Gastrocnemius medialis (tissue), 4 donors: ENCODE data around the gene HIGD2B. TPM values are rescaled to one million over a fixed set of nuclear protein-coding genes. Genes with fewer than 3 reads are reported as not detected.
"Not testable (repeated sequence)": the region's sequence is repeated elsewhere in the genome, so short reads cannot be mapped to it uniquely, and the experiment has no call there.

Source experiments
- ATAC-seq, 2 donors: fragments of 150-250 bp; one replicate each; pipeline ENCODE4 v1.9.1; 2016
- DNase-seq, 2 donors: peaks; one replicate each; pipeline ENCODE4 v3.0.0-alpha.2; 2019
- H3K27ac ChIP-seq, 4 donors: fragments of 200-600 bp; sonication (generic); 1 replicate in 1 of 4; 2 replicates in 3 of 4; pipeline ENCODE4 v1.5.1; 2016 to 2018; ENCODE audit warnings: mild to moderate bottlenecking in 2 of 4, moderate library complexity in 1 of 4
- H3K27me3 ChIP-seq, 3 donors: fragments of 200-600 bp; sonication (generic) in 2 of 3; 1 replicate in 1 of 3; 2 replicates in 2 of 3; pipeline versions ENCODE4 v1.5.1 to v1.6.0; 2016 to 2019; ENCODE audit warnings: mild to moderate bottlenecking in 1 of 3, moderate library complexity in 1 of 3
- H3K36me3 ChIP-seq, 2 donors: fragments of 200-600 bp; sonication (generic) in 1 of 2; one replicate each; pipeline ENCODE4 v1.5.1; 2017 to 2018
- H3K4me1 ChIP-seq, 2 donors: fragments of 200-600 bp; sonication (generic) in 1 of 2; one replicate each; pipeline ENCODE4 v1.5.1; 2016 to 2017; ENCODE audit warnings: mild to moderate bottlenecking in 2 of 2
- H3K4me3 ChIP-seq, 4 donors: fragments of 200-600 bp; sonication (generic) in 3 of 4; 1 replicate in 1 of 4; 2 replicates in 3 of 4; pipeline ENCODE4 v1.5.1; 2016 to 2019; ENCODE audit warnings: mild to moderate bottlenecking in 2 of 4
- H3K9me3 ChIP-seq, 3 donors: fragments of 200-600 bp; sonication (generic) in 2 of 3; 1 replicate in 1 of 3; 2 replicates in 2 of 3; pipeline ENCODE4 v1.5.1; 2016 to 2019
- POLR2A ChIP-seq, 2 donors: fragments of 450-650 bp; IDR thresholded peaks; one replicate each; pipeline ENCODE4 v1.6.1; 2017; ENCODE audit warnings: antibody characterized with exemption in 2 of 2, mild to moderate bottlenecking in 2 of 2, moderate library complexity in 2 of 2
- in situ Hi-C, 4 donors: fragments of 200-750 bp; cut with MboI; loops; one replicate each; pipeline versions ENCODE4 v1.15.0 to v1.8.0; 2017; ENCODE audit warnings: low sequenced_read_pairs in 4 of 4
- intact Hi-C: fragments of 100-400 bp; cut with DNase I; formaldehyde crosslinking; loops from one replicate; pipeline ENCODE4 v1.15.1; 2023; ENCODE audit warnings: low total_unique reads
- total RNA-seq, 4 donors: library from RNA; depleted of rRNA; stranded (reverse); fragments of >200 nt; gene quantifications; one replicate each; pipeline versions ENCODE4 v1.1.0 to v1.2.3, GENCODE V29; 2016
- TF ChIP-seq, protein P1 (sequence below), 5 experiments: fragments of 450-650 bp in 3 of 5; fragments of 200-600 bp in 2 of 5; sonication (generic) in 2 of 5; IDR thresholded peaks in 4 of 5; conservative IDR thresholded peaks in 1 of 5; 1 replicate in 4 of 5; 2 replicates in 1 of 5; pipeline ENCODE4 v1.5.1; 2016 to 2019; ENCODE audit warnings: antibody characterized with exemption in 5 of 5, mild to moderate bottlenecking in 3 of 5, moderate library complexity in 3 of 5

HIGD2B gene
- total RNA-seq, 4 donors from 2014 or later, result not detected

DNA sequence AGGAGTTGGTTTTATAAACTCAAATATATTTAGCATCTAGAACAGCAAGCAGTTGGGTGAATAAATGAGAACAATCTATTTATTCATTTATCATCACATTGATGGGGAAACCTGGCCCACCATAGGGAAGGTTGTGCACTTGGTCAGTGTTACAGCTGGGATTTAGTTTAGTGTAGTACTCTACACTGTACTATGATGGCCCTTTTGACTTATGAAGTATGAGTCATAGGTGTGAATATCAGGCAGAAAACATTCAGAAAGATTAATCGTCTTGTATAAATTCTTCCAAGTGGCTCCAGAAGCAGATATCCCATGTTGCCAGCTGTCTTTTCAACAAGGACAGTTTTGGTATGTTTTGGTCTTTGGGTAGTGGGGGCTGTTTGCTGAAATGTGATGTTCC lies 38.0 kb upstream of the HIGD2B start:
- DNase-seq (no peak), ATAC-seq (no peak)
- Histone ChIP-seq H3K27ac (no peak overlapping the region), H3K4me3 (no peak overlapping the region), H3K27me3 (no peaks in the 10 kb centered on the region), H3K4me1 (peaks cover 4 to 9% of the 10 kb centered on the region in 2 donors), H3K36me3 (peaks cover 0 to 15% of the 10 kb centered on the region in 2 donors), H3K9me3 (no peaks in the 10 kb centered on the region)
- TF ChIP-seq, protein P1, sequence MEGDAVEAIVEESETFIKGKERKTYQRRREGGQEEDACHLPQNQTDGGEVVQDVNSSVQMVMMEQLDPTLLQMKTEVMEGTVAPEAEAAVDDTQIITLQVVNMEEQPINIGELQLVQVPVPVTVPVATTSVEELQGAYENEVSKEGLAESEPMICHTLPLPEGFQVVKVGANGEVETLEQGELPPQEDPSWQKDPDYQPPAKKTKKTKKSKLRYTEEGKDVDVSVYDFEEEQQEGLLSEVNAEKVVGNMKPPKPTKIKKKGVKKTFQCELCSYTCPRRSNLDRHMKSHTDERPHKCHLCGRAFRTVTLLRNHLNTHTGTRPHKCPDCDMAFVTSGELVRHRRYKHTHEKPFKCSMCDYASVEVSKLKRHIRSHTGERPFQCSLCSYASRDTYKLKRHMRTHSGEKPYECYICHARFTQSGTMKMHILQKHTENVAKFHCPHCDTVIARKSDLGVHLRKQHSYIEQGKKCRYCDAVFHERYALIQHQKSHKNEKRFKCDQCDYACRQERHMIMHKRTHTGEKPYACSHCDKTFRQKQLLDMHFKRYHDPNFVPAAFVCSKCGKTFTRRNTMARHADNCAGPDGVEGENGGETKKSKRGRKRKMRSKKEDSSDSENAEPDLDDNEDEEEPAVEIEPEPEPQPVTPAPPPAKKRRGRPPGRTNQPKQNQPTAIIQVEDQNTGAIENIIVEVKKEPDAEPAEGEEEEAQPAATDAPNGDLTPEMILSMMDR (IDR thresholded peaks at IDR 0.05 in 4 of 5, conservative IDR thresholded peaks at IDR 0.05 in 1 of 5), result no peak
- no peak for TF ChIP-seq POLR2A (IDR thresholded peaks at IDR 0.05)
- intact Hi-C loops, result loop anchor here (5.0 kb wide), 2 partner anchors 73 to 358 kb away; no protein-coding TSS in a partner anchor
- in situ Hi-C loops, result no loop called here

DNA sequence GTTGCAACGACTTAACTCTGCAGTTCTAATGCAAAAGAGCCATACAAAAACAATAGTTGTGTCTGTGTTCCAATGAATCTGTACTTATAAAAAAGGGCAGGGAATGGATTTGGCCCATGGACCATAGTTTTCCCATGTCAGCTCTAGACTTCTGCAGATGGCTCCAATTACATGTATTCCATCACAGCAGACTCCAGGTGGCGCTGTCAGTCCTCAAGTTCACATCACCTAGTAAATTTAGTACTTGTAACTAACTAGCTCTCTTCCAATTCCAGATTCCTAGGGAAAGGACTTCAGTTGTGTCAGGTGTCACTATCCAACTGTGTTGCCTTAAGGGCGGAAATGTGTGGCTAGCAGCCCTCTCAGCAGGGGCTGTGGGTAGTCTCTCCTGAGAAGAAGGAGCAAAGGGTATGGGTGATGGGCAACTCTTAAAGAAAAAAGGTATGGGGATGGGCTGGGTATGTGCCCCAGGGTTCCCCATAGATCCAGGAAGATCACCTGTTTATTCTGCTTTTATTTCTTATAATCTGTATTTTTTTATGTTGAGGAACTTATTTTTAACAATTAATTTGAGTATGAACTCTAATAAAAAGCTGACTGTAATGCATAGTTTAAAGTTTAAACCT lies 36.2 kb upstream of the HIGD2B start:
- peaks cover 0 to 20% of the 10 kb centered on the region in 2 donors for H3K36me3 ChIP-seq
- no peak overlapping the region for H3K4me3 ChIP-seq
- ATAC-seq, result peak in 1 of 2 donors; percentile 76
- no peak overlapping the region for H3K27ac ChIP-seq
- no peaks in the 10 kb centered on the region for H3K27me3 ChIP-seq
- intact Hi-C loops, result loop anchor here (2.0 to 5.0 kb wide), 3 partner anchors 61 to 360 kb away; partner anchors contain the start of gene ADPGK
- in situ Hi-C loops, result no loop called here
- TF ChIP-seq, protein P1 (IDR thresholded peaks at IDR 0.05 in 4 of 5, conservative IDR thresholded peaks at IDR 0.05 in 1 of 5), result peak; percentile 56 to 74 (median 58)
- no peak for TF ChIP-seq POLR2A (IDR thresholded peaks at IDR 0.05)
- peaks cover 4 to 9% of the 10 kb centered on the region in 2 donors for H3K4me1 ChIP-seq
- peak; percentile 2 to 66 for DNase-seq
- no peaks in the 10 kb centered on the region for H3K9me3 ChIP-seq

DNA sequence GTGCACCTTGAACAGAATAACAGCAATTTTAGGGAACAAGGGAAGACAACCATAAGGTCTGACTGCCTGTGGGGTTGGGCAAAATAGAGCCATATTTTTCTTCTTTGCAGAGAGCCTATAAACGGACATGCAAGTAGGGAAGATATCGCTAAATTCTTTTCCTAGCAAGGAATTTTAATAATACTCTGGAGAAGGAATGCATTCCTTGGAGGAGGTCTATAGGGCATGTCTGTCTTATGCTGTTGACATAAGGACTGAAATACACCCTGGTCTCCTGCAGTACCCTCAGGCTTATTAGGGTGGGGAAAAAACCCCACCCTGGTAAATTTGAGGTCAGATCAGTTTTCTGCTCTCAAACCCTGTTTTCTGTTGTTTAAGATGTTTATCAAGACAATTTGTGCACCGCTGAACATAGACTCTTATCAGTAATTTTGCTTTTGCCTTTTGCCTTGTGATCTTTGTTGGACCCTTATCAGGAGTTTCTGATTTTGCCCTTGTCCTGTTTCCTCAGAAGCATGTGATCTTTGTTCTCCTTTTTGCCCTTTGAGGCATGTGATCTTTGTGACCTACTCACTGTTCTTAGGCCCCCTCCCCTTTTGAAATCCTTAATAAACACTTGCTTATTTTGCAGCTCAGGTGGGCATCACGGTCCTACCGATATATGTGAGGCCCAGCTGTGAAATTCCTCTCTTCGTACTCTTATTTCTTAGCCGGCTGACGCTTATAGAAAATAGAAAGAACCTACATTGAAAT lies 22.7 kb upstream of the HIGD2B start:
- H3K9me3 ChIP-seq, DNase-seq, ATAC-seq, H3K4me3 ChIP-seq, H3K4me1 ChIP-seq, H3K27ac ChIP-seq, H3K27me3 ChIP-seq, intact Hi-C loops: not testable (repeated sequence)
- peaks cover 0 to 22% of the 10 kb centered on the region in 2 donors for H3K36me3 ChIP-seq
- in situ Hi-C loops, result loop anchor here in 1 of 4 donors (10.0 kb wide), 1 partner anchor 114 kb away; no protein-coding TSS in a partner anchor

DNA sequence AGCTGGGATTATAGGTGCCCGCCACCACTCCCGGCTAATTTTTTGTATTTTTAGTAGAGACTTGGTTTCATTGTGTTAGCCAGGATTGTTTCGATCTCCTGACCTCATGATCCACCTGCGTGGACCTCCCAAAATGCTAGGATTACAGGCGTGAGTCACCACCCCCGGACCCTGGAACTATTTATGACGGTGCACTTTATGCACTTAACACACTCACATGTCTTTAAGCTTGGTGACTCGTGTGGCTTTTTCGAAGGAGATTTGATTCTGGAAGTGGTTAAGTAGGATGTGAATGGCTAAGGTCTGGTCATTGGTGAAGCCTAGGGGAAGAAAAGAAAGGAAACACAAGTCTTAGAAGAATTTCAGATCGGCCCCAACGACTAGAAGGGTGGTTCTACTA lies 20.3 kb upstream of the HIGD2B start:
- Histone ChIP-seq H3K36me3 (no peaks in the 10 kb centered on the region), H3K9me3 (no peaks in the 10 kb centered on the region), H3K27ac (no peak overlapping the region), H3K27me3 (no peaks in the 10 kb centered on the region), H3K4me1 (no peaks in the 10 kb centered on the region), H3K4me3 (no peak overlapping the region)
- no peak for TF ChIP-seq POLR2A (IDR thresholded peaks at IDR 0.05)
- TF ChIP-seq, protein P1 (IDR thresholded peaks at IDR 0.05 in 4 of 5, conservative IDR thresholded peaks at IDR 0.05 in 1 of 5), result no peak
- in situ Hi-C loops (loop anchor here in 1 of 4 donors (10.0 kb wide), 1 partner anchor 111 kb away; no protein-coding TSS in a partner anchor), intact Hi-C loops (no loop called here)
- ATAC-seq (no peak), DNase-seq (no peak)

DNA sequence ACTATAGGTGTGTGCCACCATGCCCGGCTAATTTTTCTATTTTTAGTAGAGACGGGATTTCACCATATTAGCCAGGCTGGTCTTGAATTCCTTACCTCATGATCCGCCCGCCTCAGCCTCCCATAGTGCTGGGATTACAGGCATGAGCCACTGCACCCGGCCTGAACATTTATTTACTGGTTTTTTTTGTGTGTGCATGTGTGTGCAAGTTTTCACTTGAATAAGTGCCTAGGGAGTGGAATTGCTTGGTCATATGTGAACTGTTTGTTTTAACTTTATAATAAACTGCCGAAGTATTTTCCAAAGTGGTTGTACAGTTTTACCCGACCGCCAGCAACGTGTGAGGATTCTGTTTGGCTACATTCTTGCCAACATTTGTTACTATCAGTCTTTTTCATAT lies 14.1 kb upstream of the HIGD2B start:
- no peaks in the 10 kb centered on the region for H3K36me3 ChIP-seq
- intact Hi-C loops (no loop called here), in situ Hi-C loops (loop anchor here in 1 of 4 donors (10.0 kb wide), 1 partner anchor 105 kb away; no protein-coding TSS in a partner anchor)
- H3K27ac ChIP-seq, result no peak overlapping the region
- TF ChIP-seq POLR2A (IDR thresholded peaks at IDR 0.05), result no peak
- TF ChIP-seq, protein P1 (IDR thresholded peaks at IDR 0.05 in 4 of 5, conservative IDR thresholded peaks at IDR 0.05 in 1 of 5), result no peak
- no peaks in the 10 kb centered on the region for H3K9me3 ChIP-seq
- ATAC-seq, result no peak
- no peaks in the 10 kb centered on the region for H3K4me1 ChIP-seq
- H3K27me3 ChIP-seq, result no peaks in the 10 kb centered on the region
- no peak overlapping the region for H3K4me3 ChIP-seq
- DNase-seq, result no peak
